Measurements from ENCODE around the gene GPR148.

Gene GPR148

DNA sequence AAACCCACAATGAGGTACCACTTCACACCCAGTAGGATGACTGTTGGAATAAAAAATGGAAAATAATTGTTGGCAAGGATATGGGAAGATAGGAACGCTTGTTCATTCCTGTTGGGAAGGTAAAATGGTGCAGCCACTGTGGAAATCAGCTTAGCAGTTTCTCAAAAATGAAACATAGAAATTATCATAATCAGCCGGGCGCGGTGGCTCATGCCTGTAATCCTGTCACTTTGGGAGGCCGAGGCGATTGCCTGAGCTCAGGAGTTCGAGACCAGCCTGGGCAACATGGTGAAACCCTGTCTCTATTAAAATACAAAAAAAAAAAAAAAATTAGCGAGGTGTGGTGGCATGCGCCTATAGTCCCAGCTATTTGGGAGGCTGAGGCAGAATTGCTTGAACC, 49.9 kb downstream of the GPR148 start:
- no peak for DNase-seq (ENCODE audit: low read depth)
- TF ChIP-seq, protein P1, sequence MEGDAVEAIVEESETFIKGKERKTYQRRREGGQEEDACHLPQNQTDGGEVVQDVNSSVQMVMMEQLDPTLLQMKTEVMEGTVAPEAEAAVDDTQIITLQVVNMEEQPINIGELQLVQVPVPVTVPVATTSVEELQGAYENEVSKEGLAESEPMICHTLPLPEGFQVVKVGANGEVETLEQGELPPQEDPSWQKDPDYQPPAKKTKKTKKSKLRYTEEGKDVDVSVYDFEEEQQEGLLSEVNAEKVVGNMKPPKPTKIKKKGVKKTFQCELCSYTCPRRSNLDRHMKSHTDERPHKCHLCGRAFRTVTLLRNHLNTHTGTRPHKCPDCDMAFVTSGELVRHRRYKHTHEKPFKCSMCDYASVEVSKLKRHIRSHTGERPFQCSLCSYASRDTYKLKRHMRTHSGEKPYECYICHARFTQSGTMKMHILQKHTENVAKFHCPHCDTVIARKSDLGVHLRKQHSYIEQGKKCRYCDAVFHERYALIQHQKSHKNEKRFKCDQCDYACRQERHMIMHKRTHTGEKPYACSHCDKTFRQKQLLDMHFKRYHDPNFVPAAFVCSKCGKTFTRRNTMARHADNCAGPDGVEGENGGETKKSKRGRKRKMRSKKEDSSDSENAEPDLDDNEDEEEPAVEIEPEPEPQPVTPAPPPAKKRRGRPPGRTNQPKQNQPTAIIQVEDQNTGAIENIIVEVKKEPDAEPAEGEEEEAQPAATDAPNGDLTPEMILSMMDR (IDR thresholded peaks at IDR 0.05; ENCODE audit: insufficient read depth, low read depth, low read length, missing control alignments): no peak
- no peak overlapping the region for H3K4me3 ChIP-seq (ENCODE audit: low read length)

Data from epithelial cell of esophagus (primary cell).